Activated naive CD4-positive, alpha-beta T cell (primary cell): Measurements from ENCODE around the gene SLAIN2.

Experiments used
- DNase-seq, 4 experiments: peaks; one replicate each; lab custom pipeline; 2025; lab: John Stamatoyannopoulos, UW

Gene SLAIN2

DNA sequence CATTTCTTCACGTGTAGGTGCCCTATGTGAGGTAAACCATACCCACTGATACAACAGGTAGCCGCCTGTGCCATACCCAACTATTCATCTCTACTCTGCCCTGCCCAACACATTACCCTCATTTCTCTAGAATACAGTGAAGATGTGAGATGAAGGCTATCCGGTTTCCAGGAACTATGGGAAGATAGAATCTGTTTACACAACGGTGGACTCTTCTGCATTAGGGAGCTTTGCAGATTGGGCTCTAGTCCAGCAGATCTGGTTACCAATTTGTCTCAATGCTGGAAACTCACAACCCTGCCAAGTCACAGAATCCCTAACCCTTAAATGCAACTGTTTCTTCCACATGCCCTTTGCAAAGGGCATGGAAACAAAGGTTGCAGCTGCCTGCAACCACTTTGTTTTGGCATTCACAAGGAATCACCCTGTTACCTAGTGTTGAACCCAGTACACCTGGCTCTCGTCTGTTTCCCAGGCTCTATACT, 6.4 kb upstream of the SLAIN2 start:
- no peak for DNase-seq

DNA sequence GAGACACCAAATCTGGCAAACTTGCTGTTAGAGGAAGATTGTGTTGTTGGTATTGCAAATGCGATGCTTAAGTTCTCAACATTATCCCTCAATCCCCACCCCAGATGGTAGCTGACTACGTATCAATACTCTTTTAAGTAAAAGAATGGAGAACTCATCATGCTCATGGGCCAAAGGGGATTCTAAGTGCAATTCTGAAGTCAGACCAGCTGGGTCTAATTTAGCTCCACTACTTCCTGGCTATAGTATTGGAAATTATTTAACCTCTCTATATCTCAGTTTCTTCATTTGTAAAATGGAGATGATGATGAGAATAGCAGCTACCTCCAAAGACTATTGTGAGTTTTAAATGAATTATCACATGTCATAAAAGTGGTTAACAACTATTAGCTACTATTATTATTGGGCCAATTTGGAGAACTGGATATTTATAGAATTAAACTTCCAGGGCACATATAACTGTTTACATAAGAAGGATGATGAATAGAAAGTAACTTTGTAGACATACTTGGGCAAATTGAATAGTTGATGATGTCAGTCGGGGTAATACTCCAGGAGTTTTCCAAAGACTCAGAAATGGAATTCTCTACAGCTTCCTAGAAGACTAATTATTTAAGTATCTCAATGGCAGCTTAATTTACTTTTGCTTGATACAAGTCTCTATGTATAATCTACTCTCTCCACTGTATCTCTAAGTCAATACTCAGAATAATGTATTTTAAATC, 5.0 kb upstream of the SLAIN2 start:
- no peak for DNase-seq

DNA sequence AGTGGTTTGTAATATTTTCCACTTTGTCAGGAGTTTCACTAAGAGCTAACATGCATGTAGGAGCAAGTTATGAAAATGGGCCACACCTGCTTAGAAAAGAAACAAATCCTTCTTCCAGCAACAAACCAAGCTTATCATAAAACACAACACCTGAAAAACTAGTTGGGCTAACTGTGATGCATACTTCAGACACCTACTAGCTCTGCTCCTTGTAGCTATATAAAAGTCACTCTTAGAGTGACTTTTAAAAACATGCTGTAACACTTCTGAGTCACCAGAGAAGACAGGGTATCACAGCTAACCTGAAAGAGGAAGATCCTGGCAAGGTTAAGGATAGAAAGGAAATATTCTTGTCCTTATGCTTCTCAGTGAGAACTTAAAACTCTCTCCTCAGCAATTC, 3.6 kb upstream of the SLAIN2 start:
- DNase-seq, result no peak

DNA sequence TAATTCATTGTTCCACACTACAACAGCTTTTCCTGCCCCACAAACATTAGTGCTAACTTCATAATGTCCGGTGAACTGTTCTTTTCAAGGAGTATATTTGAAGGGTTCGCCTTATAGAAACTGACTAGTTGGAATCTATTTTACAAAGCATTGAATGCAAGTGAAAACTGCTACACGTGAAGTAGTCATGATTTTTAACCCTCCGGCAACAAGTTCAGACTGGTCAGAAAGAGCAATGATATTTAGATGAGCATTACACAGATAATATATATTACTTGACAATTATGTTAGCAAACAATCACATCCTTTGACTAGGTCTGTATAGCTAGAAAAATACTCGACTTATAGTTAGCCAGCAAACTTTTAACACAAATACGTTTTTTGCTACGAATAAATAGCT, 1.7 kb upstream of the SLAIN2 start:
- no peak for DNase-seq

DNA sequence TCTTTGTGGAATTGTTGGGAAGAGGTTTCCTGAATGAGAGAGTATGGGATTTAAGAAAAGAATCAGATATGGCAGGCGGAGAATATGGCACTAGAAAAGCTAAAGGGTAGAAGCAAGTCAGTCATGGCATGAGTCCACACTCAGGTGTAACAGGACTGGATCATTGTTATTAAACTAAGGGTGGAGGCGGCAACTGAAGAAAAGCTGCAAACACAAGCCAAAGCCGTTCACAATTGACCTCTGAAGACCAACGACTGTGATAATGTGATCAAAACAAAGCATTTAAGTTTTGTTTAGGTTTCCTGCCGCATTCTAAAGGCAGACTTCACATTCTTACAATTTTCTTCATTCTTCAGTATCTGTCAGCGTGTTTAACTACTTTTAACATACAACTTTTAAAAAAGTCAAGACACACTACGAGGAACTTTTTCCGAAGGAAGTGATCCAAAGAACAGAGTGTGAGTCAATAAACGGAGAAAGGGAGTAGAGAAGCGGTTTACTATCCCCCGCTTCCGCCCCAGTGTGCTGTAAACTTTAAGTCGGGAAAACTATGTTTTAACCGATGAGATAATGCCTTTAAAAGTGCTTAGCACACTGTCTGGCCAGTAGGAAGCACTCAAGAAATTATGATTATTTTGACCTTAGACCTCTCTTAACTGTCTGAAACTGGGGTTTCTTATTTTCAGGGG, 909 bp upstream of the SLAIN2 start:
- DNase-seq, result no peak

DNA sequence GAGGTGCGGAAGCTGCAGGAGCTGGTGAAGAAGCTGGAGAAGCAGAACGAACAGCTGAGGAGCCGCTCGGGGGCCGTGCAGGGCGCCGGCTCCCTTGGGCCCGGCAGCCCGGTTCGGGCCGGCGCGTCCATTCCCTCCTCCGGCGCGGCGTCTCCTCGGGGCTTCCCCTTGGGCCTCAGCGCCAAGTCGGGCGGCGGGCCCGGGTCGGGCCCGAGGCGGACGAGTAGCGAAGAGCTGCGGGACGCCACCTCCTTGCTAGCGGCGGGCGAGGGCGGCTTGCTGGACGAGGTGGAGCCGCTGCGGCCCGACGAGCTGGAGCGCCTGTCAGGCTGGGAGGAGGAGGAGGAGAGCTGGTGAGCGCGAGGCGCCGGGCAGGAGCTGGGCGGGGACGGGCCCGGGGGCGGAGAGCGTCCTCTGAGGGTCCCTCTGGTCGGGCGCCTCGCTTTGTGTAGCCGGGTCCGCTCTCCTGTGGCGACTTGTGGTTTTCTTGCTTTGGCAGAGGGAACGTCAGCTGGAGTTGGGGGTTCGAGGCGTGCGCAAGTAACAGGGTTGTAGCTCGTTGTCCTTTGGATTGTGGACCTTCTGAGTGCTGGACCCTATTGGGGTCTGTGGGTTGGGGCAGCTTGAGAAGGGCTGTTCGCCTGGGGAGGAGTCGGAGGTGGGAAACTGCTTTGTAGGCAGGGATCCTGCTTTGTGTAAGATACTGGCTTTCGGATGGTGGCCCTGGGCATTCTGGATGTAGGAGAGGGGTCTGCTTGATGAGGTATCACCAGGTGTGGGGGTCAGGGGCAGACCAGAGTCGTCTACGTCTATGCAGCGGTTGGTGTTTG, 662 bp downstream of the SLAIN2 start:
- peak; percentile 23 to 47 (median 30) for DNase-seq

DNA sequence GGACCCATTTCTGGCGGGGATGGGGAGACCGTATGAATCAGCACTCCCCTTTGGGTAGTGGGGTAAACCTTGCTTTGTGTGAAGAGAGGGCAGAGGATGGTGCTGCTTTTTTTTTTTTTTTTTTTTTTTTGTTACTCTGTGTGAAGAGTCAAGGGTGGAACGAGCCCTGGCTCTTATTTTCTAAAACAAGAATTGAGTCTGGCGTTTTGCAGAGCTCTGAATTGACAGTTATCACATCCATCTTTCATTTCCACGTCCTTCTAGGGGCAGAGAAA, 1.2 kb downstream of the SLAIN2 start:
- no peak for DNase-seq

DNA sequence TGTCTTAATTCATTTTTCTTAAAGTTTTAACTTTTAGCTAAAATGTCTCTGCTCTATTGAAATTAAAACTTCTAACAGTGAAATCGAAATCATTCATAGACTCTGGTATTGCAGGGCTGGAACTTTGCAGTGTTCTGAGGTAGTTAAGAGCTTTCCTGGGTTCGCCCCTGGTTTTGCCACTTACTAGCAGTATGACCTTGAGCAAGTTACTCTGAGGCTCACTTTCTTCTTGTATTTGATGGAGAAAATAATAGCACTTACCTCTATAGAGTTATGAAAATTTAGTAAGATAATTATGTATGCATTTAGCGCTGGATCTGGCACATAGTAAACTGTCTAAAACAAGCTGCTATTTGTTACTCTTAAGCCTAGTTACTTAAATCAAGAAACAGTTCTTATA, 1.7 kb downstream of the SLAIN2 start:
- no peak for DNase-seq

DNA sequence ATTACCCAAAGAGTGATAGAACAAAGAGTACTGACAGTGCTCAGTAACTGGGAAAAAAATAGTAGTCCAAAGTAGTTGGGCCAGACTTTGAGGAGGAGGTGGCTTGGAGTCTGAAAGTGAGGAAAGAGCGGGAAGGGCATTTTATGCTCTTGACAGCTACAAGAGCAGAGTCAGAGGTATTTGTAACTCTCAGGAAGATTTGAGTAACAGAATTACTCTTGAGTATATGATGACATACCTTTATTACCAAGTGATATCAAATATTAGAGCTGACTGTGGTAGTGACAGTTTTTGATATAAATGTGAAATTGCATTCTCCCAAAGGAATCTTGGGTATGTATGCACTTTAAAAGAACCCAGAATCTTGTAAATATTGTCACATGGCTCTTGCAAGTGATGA, 2.2 kb downstream of the SLAIN2 start:
- DNase-seq, result no peak

DNA sequence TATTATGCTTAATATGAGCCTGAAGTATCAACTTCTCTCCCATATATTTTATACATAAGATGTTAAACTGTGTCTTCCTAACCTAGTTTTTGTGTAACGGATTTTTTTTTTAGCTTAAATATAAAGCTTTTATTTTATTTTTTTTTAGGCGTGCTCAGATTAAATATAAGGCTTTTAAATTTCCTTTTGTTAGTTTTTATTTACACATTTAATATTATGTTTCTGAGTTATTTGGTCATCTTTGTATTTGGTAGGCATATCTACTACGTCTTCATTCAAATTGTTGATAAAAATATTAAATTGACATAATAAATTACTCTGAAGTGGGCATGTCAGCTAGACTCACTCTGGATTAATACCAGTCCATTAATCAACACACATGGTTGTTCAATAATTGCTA, 4.2 kb downstream of the SLAIN2 start:
- DNase-seq, result no peak

DNA sequence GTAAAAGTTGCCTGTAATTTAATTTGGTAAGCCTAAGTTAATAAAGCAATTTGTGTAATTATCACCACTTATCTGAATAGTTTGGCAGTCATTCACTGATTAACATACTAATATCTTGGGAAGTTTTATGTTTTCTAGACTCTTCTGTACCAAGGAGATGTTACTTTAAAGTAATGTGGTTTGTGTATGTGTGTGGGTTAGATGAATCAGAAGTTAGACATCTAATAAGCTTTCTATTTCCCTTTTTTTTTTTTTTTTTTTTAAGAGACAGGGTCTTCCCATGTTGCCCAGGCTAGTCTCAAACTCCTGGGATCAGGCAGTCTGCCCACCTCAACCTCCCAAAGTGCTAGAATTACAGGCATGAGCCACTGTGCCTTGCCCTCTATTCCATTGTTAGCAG, 5.3 kb downstream of the SLAIN2 start:
- no peak for DNase-seq

DNA sequence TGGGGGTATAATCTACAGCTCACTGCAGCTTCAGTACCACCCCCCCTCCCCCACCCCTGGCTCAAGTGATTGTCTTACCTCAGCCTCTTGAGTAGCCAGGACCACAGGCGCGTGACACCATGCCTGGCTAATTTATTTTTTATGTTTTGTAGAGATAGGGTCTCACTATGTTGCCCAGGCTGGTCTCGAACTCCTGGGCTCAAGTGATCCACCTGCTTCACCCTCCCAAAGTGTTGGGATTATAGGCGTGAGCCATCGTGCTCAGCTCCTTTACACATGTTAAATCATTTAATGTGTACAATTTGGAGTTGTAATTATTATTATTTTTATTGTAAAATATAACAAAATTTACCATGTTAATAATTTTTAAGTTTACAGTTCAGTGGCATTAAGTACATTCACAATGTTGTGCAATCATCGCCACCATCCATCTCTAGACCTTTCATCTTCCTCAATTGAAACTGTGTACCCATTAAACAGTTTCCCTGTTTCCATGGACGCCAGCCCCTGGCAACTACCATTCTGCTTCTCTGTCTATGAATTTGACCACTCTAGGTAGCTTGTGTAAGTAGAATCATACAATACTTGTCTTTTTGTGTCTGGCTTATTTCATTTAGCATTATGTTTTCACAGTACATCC, 6.1 kb downstream of the SLAIN2 start:
- DNase-seq, result no peak

DNA sequence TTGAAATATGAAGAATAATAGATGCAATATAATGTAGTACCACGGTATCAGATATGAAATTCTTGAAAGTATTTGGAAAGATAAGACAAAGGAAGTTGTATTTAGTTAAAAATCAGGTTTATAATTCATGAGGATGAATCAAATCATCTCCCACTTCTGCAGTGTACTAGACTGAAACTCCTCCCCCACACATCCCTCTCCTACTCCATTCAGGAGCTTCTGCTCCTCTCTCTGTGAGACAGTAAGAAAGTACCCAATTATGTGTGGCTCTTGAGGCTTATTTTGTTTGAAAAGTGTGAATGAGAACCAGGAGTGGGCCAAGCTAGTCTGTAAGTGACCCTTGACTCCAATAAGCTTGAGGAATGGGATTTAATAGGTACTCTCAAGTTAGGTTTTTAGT, 9.5 kb downstream of the SLAIN2 start:
- no peak for DNase-seq

DNA sequence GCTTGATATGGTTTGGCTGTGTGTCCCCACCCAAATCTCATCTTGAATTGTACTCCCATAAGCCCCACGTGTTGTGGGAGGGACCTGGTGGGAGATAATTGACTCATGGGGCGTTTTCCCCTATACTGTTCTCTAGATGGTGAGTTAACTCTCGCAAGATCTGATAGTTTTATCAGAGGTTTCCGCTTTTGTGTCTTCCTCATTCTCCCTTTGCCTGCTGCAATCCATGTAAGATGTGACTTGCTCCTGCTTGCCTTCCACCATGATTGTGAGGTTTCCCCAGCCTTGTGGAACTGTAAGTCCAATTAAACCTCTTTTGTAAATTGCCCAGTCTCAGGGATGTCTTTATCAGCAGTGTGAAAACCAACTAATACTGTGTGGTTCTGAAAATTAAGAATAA, 11.5 kb downstream of the SLAIN2 start:
- no peak for DNase-seq

DNA sequence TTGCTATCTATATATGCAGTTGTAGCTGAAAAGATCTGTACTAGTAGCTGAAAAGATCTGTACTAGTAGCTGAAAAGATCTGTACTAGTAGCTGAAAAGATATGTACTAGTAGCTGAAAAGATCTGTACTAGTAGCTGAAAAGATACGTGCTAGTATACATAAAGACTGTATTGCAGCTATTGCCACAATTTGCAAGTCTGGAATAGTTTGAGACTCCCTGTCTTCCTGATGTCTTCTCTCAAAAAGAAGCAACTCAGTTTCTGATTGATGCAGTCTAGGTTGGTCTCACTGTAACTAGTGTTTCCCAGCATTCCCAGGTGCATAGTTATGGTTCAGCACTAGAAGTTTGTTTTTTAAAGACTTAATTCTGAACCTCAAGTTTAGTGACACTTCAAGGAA, 15.0 kb downstream of the SLAIN2 start:
- DNase-seq, result no peak

DNA sequence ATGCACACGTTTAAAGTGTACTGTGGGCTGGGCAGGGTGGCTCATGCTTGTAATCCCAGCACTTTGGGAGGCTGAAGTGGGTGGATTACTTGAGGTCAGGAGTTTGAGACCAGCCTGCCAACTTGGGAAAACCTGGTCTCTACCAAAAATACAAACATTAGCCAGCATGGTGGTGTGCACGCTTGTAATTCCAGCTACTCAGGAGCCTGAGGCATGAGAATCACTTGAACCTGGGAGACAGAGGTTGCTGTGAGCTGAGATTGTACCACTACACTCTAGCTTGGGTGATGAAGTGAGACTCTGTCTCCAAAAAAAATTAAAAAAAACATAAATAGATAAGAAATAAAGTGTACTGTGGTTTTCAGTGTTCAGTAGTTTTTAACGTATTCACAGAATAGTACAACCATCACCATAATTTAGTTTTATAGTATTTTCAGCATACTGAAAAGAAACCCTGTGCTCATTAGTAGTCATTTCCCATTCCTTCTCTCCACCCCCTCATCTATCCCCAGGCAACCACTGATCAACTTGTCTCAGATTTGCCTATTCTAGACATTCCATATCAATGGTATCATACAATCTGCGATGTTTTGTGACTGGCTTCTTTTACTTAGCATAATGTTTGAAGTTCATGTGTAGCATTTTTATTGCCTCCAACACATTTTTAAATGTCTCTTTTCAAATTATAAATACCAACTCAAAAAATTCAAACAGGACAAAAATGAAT, 19.1 kb downstream of the SLAIN2 start:
- DNase-seq, result no peak

DNA sequence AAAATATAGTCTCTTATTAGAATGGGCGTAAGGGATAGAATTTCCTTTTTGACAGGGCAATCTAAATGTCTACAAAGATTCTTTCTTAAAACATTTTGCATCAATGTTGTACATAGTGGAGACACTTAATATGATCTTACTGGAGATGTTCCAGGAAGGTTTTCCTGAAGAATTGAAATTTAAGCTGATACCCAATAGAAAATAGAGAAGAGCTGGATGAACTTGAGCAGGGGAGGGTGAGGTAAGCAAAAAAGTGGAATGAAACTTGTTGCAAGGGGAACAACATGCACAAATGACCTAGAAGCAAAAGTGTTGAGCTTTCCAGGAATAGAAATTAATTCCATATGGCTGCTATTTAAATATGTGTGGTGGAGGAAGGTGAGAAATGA, 19.7 kb downstream of the SLAIN2 start:
- no peak for DNase-seq

DNA sequence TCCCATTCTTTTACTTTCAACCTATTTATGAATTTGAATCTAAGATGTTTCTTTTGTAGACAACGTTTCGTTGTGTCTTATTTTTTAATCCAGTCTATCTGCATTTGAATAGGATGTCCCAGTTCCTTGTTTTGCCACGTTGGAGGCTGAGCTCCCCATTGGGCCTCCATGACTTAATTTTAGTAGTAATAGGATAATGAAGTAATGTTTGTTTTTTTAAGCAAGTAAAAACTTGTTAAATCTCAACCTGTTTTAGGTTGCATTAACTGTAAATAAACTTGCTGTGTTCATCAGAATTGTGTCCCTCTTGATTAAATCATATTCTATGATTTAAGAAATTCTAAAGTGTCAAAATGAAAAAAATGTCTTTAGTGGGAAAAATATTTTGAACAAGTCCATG, 25.3 kb downstream of the SLAIN2 start:
- no peak for DNase-seq

DNA sequence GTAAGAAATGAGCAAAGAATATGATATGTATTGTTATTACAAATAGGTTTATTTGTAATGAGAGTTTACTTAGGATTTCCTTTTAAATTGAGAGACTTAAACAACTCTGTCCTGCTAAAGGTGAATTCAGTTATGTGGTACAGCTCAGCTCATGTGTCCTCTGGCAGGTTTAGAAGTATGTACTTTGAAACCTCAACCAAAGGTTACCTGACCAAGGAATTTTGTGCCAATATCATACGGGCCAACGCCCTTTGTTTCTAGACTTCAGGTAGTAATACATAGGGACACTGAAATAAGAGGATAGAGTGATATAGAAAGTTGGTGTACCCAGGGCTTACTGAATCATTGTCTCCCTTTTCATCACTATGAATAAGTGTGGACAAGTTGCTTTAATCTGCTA, 25.7 kb downstream of the SLAIN2 start:
- DNase-seq, result no peak

DNA sequence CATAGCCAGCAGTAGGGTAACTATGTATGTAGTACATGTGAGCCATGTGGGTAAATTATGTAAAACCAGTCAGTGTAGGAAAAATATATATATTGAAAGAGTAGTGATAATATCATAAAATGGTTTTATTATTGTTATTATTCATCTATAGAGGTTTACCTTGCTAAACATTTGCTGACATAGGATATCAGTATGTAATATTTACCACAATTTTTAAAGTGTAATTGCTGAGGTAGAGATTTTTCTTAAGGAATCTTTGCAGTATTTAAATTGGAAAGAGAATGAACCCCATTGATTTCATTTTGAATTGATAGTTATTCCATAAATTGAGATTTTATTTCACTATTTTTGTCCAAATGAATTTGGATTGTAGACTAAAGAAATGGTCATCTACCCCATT, 27.1 kb downstream of the SLAIN2 start:
- DNase-seq, result no peak

DNA sequence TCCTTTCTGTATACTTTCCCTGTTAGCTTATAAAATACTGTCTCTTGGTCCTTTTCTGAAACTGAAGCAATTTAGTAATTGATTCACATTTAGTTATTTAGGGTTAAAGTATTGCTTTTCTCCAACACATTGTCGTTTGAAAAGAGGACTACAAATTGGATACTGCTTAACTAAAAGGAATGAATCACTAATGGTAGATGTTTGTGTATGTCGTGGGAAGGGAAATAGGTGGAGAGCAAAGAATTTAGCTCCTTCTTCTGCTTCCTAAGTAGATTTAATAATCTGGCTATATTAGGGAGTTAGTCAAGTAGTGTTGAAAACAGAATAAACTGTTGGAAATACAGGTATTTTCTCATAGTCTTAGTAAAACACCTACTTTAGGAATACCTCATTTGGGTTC, 27.9 kb downstream of the SLAIN2 start:
- DNase-seq, result no peak

DNA sequence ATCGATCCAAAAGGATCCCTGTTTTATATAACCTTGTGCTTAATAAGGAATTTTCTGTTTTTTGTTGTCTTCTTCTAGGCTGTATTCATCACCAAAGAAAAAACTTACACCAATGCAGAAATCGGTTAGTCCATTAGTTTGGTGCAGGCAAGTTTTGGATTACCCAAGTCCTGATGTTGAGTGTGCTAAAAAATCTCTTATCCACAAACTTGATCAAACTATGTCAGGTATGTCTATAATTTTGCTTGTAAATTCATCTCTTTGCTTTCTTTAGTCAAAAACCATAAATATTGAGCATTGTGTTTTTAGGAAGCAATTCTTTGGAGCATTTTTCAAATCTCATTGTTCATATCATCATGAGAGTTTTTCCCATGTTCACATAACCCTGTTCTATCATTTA, 28.4 kb downstream of the SLAIN2 start:
- no peak for DNase-seq
